K562 (cell line): ENCODE measurements around the gene LGI4. TPM values are rescaled to one million over a fixed set of nuclear protein-coding genes. Genes with fewer than 3 reads are reported as not detected.
A peak's percentile ranks its signal among the peaks of the same experiment; 100 is the strongest.

Source experiments
- C11orf30 ChIP-seq: fragments of 450-650 bp; IDR thresholded peaks from 2 replicates; pipeline ENCODE4 v1.6.1; 2016; ENCODE audit warnings: low read depth, mild to moderate bottlenecking
- DDX20 ChIP-seq: fragments of 450-650 bp; IDR thresholded peaks from 2 replicates; pipeline ENCODE4 v1.6.1; 2016; ENCODE audit warnings: missing genetic modification characterization, low read depth, mild to moderate bottlenecking, missing compliant biosample characterization, moderate library complexity
- E2F3 ChIP-seq: fragments of 250-450 bp; sonication (Bioruptor Pico); IDR thresholded peaks from 2 replicates; pipeline ENCODE4 v1.4.0; 2020; ENCODE audit warnings: mild to moderate bottlenecking
- ELF2 ChIP-seq: fragments of 250-450 bp; sonication (Bioruptor Pico); IDR thresholded peaks from 2 replicates; pipeline ENCODE4 v1.5.0; 2021; ENCODE audit warnings: mild to moderate bottlenecking
- ETV5 ChIP-seq: sonication (generic); formaldehyde crosslinking; IDR thresholded peaks from 2 replicates; pipeline ENCODE4 v1.4.0; 2020; ENCODE audit warnings: low read depth, mild to moderate bottlenecking, missing genetic modification reagents
- HNRNPK ChIP-seq: fragments of 200-400 bp; formaldehyde crosslinking; IDR thresholded peaks from one replicate; pipeline ENCODE4 v1.6.1; 2018; ENCODE audit warnings: mild to moderate bottlenecking, low read depth, low read length; ENCODE audit not compliant: poor library complexity, severe bottlenecking
- MCM7 ChIP-seq, 2 experiments: fragments of 450-650 bp; IDR thresholded peaks; 2 replicates each; pipeline ENCODE4 v1.6.1; 2016 to 2018
- MEIS2 ChIP-seq: fragments of 450-650 bp; IDR thresholded peaks from 2 replicates; pipeline ENCODE4 v1.6.1; 2014; ENCODE audit warnings: mild to moderate bottlenecking; ENCODE audit not compliant: partially characterized antibody
- MYBL2 ChIP-seq, 2 experiments: fragments of 450-650 bp in 1 of 2; sonication (generic) in 1 of 2; formaldehyde crosslinking in 1 of 2; IDR thresholded peaks; 2 replicates each; pipeline versions ENCODE4 v1.6.1 to v1.8.1; 2017 to 2022; ENCODE audit warnings: borderline replicate concordance in 1 of 2, inconsistent platforms in 1 of 2, low read depth in 1 of 2, mild to moderate bottlenecking in 1 of 2, missing genetic modification reagents in 1 of 2, moderate library complexity in 1 of 2
- MYNN ChIP-seq, 2 experiments: sonication (generic); formaldehyde crosslinking in 1 of 2; IDR thresholded peaks; 2 replicates each; pipeline versions ENCODE4 v1.5.0 to v1.6.1; 2016 to 2020; ENCODE audit warnings: antibody characterized with exemption in 1 of 2, missing genetic modification reagents in 1 of 2
- NFYB ChIP-seq: IDR thresholded peaks from 2 replicates; pipeline ENCODE4 v1.6.1; 2011; ENCODE audit warnings: mild to moderate bottlenecking, moderate library complexity; ENCODE audit not compliant: insufficient read length; ENCODE audit errors: extremely low read depth
- PHB2 ChIP-seq: fragments of 450-650 bp; IDR thresholded peaks from 2 replicates; pipeline ENCODE4 v1.6.1; 2017; ENCODE audit warnings: low read depth
- POLR2G ChIP-seq: fragments of 200-400 bp; formaldehyde crosslinking; IDR thresholded peaks from 2 replicates; pipeline ENCODE4 v1.6.1; 2017; ENCODE audit warnings: low read depth, mild to moderate bottlenecking, antibody characterized with exemption, low read length, moderate library complexity
- SAFB2 ChIP-seq: fragments of 200-400 bp; formaldehyde crosslinking; IDR thresholded peaks from 2 replicates; pipeline ENCODE4 v1.6.1; 2018; ENCODE audit warnings: borderline replicate concordance, low read length, low read depth, moderate library complexity; ENCODE audit not compliant: severe bottlenecking
- SMAD2 ChIP-seq: fragments of 150-350 bp; IDR thresholded peaks from 2 replicates; pipeline ENCODE4 v1.6.1; 2014; ENCODE audit warnings: low read depth, mild to moderate bottlenecking, low read length
- SNRNP70 ChIP-seq: fragments of 200-400 bp; formaldehyde crosslinking; optimal IDR thresholded peaks from 2 replicates; pipeline ENCODE3; 2017; ENCODE audit warnings: low read depth, low read length
- TCF7 ChIP-seq: sonication (generic); IDR thresholded peaks from 2 replicates; pipeline ENCODE4 v1.6.1; 2016; ENCODE audit warnings: antibody characterized with exemption, borderline replicate concordance
- TEAD2 ChIP-seq: fragments of 450-650 bp; IDR thresholded peaks from 2 replicates; pipeline ENCODE4 v1.6.1; 2016; ENCODE audit warnings: missing genetic modification characterization, control low read depth, missing compliant biosample characterization
- ZBTB8A ChIP-seq: fragments of 450-650 bp; IDR thresholded peaks from 2 replicates; pipeline ENCODE4 v1.6.1; 2018; ENCODE audit warnings: mild to moderate bottlenecking, moderate library complexity; ENCODE audit not compliant: partially characterized antibody
- ZNF146 ChIP-seq: IDR thresholded peaks from one replicate; pipeline ENCODE4 v1.6.1; 2018; ENCODE audit warnings: missing compliant biosample characterization; ENCODE audit not compliant: unreplicated experiment
- ZNF239 ChIP-seq: fragments of 250-450 bp; sonication (Bioruptor Pico); IDR thresholded peaks from 2 replicates; pipeline ENCODE4 v1.4.0; 2020; ENCODE audit warnings: mild to moderate bottlenecking
- ZNF274 ChIP-seq: IDR thresholded peaks from 2 replicates; pipeline ENCODE4 v1.6.1; 2011; ENCODE audit warnings: low read depth, mild to moderate bottlenecking, low read length, moderate library complexity, borderline replicate concordance
- ZNF507 ChIP-seq: conservative IDR thresholded peaks from 2 replicates; pipeline ENCODE4 v1.6.1; 2017; ENCODE audit warnings: missing genetic modification characterization, missing compliant biosample characterization
- ZNF780A ChIP-seq: fragments of 250-450 bp; sonication (Bioruptor Pico); IDR thresholded peaks from 2 replicates; pipeline ENCODE4 v1.5.0; 2021; ENCODE audit warnings: mild to moderate bottlenecking
- ZNF830 ChIP-seq: fragments of 250-450 bp; sonication (Bioruptor Pico); IDR thresholded peaks from 2 replicates; pipeline ENCODE4 v1.5.0; 2021; ENCODE audit warnings: mild to moderate bottlenecking
- polyA plus RNA-seq, 8 experiments: library from polyadenylated mRNA; depleted of rRNA in 4 of 8; stranded (reverse) in 5 of 8; unstranded in 3 of 8; fragments of >200 nt; fragmentation: Nextera tagmentation in 2 of 8; fragmentation: Illumina TruSeq in 1 of 8; extraction: Ambion mirVana in 2 of 8; extraction: Trizol in 1 of 8; gene quantifications; 2 replicates each; pipeline versions ENCODE4 v1.2.1 to v1.2.3, GENCODE V29; 2011 to 2014; ENCODE audit warnings: inconsistent platforms in 1 of 8, missing spikeins in 1 of 8
- total RNA-seq, 7 experiments: library from RNA; depleted of rRNA in 6 of 7; stranded (reverse); fragments of >200 nt in 6 of 7; fragmentation: Illumina TruSeq in 2 of 7; extraction: Trizol in 2 of 7; gene quantifications; 2 replicates each; pipeline versions ENCODE4 v1.2.1 to v1.2.3, GENCODE V29; 2011 to 2021; ENCODE audit warnings: low replicate concordance in 1 of 7
- TF ChIP-seq, protein P1 (sequence below): sonication (generic); formaldehyde crosslinking; IDR thresholded peaks from 2 replicates; pipeline ENCODE4 v1.8.0; 2022; ENCODE audit warnings: mild to moderate bottlenecking, missing genetic modification reagents
- TF ChIP-seq, protein P2 (sequence below): sonication (generic); formaldehyde crosslinking; IDR thresholded peaks from 2 replicates; pipeline ENCODE4 v1.8.1; 2023; ENCODE audit warnings: mild to moderate bottlenecking, missing genetic modification reagents

The LGI4 gene
- total and polyA plus RNA-seq, 9 of the 15 experiments (the other 6 are each of a cell fraction or from before 2014, with no cell fraction given) = 0.14 to 0.30 (median 0.24) TPM; not detected in 4

DNA sequence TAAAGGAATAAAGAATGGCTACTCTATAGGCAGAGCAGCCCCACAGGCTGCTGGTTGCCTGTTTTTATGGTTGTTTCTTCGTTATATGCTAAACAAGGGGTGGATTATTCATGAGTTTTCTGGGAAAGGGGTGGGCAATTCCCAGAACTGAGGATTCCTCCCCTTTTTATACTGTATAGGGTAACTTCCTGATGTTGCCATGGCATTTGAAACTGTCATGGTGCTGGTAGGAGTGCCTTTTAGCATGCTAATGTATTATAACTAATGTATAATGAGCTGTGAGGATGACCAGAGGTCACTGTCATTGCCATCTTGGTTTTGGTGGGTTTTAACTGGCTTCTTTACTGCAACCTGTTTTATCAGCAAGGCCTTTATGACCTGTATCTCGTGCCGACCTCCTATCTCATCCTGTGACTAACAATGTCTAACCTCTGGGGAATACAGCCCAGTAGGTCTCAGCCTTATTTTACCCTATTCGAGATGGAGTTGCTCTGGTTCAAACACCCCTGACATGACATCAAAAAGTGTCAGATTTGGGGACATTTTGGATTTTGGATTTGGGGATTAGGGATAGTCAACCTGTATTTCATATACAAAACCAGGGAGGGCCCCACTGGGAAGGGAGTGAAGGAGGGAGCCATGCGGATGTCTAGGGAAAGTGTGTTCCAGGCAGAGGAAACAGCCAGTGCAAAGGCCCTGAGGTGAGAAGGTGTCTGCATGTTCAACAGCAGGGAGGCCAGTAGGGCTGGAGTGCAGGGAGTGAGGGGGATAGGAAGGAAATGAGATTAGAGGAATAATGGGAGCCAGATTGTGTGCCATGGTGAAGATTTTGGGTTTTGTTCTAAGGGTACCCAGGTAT, 30.6 kb upstream of the LGI4 start (continued):
- TF ChIP-seq SAFB2 (no peak), ZNF507 (no peak), ZNF830 (peak; percentile 92), POLR2G (no peak), ELF2 (CRISPR knock-in tag) (no peak), ZBTB8A (no peak), ZNF780A (no peak), MYNN (IDR thresholded peaks at IDR 0.05) (no peak), MYNN (CRISPR knock-in tag; IDR thresholded peaks at IDR 0.05) (no peak), DDX20 (tag) (peak; percentile 89), C11orf30 (no peak), E2F3 (peak; percentile 61; the same call in 1 of the 2 replicates), HNRNPK (no peak), MEIS2 (no peak), MCM7 (IDR thresholded peaks at IDR 0.05) (no peak), ZNF146 (CRISPR knock-in tag) (no peak), ZNF239 (CRISPR knock-in tag) (peak; percentile 48; the same call in 1 of the 2 replicates), MYBL2 (IDR thresholded peaks at IDR 0.05; ENCODE audit: low read depth) (no peak), MYBL2 (CRISPR knock-in tag; IDR thresholded peaks at IDR 0.05; ENCODE audit: borderline replicate concordance) (no peak), SNRNP70 (no peak), ZNF274 (no peak), ETV5 (CRISPR knock-in tag) (no peak), TEAD2 (tag) (peak; percentile 54; the same call in 1 of the 2 replicates), PHB2 (no peak), TCF7 (no peak), NFYB (no peak), SMAD2 (no peak)
- TF ChIP-seq, protein P1, sequence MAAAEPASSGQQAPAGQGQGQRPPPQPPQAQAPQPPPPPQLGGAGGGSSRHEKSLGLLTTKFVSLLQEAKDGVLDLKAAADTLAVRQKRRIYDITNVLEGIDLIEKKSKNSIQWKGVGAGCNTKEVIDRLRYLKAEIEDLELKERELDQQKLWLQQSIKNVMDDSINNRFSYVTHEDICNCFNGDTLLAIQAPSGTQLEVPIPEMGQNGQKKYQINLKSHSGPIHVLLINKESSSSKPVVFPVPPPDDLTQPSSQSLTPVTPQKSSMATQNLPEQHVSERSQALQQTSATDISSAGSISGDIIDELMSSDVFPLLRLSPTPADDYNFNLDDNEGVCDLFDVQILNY (CRISPR knock-in tag) = no peak
- TF ChIP-seq, protein P2, sequence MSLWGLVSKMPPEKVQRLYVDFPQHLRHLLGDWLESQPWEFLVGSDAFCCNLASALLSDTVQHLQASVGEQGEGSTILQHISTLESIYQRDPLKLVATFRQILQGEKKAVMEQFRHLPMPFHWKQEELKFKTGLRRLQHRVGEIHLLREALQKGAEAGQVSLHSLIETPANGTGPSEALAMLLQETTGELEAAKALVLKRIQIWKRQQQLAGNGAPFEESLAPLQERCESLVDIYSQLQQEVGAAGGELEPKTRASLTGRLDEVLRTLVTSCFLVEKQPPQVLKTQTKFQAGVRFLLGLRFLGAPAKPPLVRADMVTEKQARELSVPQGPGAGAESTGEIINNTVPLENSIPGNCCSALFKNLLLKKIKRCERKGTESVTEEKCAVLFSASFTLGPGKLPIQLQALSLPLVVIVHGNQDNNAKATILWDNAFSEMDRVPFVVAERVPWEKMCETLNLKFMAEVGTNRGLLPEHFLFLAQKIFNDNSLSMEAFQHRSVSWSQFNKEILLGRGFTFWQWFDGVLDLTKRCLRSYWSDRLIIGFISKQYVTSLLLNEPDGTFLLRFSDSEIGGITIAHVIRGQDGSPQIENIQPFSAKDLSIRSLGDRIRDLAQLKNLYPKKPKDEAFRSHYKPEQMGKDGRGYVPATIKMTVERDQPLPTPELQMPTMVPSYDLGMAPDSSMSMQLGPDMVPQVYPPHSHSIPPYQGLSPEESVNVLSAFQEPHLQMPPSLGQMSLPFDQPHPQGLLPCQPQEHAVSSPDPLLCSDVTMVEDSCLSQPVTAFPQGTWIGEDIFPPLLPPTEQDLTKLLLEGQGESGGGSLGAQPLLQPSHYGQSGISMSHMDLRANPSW (CRISPR knock-in tag) = no peak
